ENCODE measurements around the gene SLC4A11.

Gene SLC4A11

DNA sequence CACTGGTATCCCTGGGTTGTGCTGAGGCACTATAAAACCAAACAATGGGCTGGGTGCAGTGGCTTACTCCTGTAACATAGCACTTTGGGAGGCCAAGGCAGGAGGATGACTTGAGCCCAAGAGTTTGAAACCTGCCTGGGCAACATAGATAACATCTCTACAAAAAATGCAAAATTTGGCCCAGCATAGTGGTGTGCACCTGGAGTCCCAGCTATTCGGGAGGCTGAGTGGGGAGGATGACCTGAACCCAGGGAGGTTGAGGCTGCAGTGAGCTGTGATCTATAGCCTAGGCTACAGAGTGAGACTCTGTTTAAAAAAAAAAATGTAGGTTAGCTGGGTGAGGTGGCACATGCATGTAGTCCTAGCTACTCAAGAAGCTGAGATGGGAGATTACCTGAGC is 7.7 kb upstream of the SLC4A11 start:
- no peak for DNase-seq (ENCODE audit: low read depth in 2 of 2)

DNA sequence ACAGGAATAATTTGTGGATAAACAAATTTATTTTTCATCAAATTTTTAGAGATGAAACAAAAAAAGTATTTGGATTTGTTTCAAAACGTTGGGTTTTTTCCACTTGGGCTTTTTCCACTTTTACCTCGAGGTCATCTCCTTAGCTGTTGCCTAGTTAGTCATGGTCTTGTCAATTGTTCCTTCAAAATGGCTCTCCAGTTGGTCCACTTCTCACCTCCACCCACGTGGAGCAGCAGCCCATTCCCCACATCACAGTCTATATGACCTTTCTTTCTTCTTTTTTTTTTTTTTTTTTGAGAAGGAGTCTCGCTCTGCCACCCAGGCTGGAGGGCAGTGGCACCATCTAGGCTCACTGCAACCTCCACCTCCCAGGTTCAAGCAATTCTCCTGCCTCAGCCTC is 6.7 kb upstream of the SLC4A11 start:
- DNase-seq (ENCODE audit: low read depth in 2 of 2): no peak

DNA sequence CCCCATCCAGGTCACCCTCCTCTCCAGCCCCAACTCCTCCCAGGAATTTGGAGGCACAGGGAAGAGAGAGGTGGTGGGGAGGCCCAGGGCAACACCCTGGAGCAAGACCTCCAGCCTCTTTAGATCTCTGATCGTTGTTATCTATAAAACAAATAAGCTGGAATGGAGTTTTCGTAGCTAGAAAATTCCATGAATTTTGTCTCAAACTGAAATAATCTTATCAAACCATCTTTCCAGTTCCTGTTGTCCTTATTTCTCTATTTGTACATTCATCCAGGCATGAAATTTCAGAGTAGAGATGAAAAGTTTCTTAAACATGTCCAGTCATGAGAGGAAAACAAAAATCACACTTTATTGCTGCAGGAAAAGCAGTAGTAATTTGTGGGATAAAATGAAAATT is 6.2 kb upstream of the SLC4A11 start:
- DNase-seq (ENCODE audit: low read depth in 2 of 2): no peak

DNA sequence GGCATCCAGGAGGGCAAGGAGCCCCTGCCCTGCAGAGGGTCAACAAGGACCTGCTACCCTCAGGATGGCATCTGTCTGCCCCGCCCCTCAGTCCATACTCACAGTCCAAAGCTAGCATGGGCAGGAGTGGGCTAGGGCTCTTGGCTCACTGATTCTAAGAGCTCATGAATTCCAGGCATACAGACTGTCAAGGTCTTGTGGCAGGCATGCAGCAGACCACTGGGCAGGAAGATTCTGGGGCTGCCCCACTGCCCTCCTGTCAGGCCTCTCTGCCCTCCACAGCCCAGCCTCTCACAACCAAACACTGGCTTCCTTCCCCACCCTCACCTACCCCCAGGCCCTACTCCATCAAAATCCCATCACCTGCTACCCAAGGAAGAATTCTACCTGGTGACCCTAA is 5.6 kb upstream of the SLC4A11 start:
- no peak for DNase-seq (ENCODE audit: low read depth in 2 of 2)

DNA sequence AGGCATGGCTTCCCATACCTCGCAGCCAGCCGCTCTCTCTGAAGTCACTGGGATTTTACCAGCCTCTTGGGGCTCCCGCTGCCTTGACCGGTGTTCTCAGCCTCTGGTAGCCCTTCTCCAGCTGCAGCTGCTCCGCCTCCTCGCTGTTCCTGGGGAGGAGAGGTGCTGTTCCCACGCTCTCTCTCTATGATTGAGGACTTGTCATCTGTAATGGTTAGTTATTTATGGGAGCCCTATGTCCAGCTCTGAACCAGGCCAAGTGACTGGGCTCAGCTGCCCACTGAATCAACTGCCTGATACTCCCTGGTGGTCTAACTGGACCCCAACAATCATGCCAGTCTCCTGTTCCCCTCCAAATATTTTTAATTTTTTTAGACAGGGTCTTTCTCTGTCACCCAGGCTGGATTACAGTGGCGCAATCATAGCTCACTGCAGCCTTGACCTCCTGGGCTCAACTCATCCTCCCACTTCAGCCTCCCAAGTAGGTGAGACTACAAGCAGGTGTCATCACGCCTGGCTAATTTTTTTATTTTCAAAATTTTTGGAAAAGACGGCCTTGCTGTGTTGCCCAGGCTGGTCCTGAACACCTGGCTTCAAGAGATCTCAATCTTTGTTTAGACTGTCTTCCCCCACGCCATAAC is 4.8 kb upstream of the SLC4A11 start:
- no peak for DNase-seq (ENCODE audit: low read depth in 2 of 2)

DNA sequence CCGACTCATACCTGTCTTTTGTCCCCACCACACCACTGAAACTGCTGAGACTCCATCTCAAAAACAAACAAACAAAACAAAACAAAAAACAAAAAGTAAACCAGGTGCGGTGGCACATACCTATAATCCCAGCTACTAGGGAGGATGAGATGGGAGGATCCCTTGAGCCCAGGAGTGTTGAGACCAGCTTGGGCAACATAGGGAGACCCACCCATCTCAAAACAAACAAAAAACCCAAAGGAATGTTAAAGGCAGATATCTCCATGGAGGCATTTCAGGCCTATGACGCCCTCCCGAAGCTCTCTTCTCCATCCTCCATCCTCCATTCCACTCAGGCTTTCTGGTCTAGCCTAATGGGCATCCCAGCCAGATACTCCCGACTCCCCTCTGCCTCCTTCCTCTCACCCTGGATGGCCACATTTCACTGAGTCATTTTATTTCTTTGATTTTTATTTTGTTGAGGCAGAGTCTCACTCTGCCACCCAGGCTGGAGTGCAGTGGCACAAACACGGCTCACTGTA is 3.2 kb upstream of the SLC4A11 start:
- DNase-seq (ENCODE audit: low read depth in 2 of 2): no peak

DNA sequence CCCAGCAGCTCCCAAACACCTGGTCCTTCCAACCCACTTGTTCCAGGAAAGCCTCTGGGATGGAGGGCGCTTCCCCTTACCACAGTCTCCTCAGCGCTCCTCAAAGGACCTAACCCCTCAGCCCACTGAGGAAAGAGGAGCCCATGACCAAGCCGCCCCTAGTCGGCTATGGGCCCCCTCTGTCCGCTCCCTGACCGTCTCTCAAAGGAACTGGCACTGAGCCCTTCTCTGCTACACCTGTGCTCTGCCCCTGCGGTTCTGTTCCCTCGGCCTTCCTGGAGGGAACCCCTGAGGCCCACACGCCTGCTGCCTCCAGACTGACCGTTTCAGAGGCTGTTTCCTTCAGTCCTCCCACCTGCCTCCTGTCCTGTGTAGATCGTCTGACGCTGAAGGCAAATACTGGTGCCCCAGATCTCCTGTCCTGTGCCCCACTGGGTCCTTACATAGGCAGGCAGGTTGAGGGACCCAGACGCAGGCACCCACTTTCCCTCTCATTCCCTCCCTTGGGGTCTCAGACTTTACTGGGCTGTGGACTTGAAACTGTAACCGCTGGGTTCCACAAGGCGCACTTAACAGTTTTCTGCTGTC is 1.9 kb upstream of the SLC4A11 start:
- no peak for DNase-seq (ENCODE audit: low read depth in 2 of 2)

DNA sequence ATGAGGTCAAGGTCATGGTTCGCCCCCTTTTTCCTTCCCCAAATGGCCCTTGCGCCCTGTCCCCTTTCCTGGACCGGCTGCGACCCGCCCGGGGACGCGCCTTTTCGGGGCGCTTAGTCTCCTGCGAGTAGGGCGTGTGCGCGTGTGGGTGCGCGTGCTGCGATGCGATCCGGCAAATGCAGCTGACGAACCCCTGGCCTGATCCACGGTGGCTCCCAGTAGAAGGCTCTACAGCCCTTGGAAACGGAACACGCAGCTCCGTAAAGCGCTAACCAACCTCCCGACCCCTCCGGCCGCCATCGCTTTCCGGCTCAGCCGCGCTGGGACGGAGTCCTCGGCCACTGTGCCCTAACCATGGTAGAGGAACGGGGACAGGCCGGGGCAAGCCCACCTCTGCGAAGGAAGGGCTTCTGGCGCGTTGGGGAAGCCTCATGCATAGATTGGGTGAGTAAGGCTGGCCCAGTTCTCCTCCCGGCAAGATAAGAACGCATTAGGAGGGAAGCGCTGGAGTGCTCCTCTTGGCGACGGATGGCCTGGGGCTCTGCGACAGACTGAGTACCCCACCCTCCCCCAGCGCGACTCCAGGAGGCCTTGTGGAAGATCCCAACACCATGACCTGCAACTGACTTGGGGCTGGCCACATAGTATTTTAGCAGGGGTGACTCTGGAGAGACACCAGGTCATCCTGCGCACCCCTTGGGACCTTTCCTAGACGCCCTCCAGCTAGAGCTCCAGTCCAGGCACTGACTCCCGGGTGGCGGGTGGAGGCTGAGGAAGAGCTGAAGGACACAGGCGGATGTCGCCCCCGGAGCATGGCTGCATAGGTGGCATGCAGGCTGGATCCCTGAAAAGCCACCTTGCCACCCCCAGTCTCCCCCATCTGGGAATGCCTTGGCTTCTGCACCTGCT is 1.1 kb upstream of the SLC4A11 start:
- DNase-seq (ENCODE audit: low read depth in 2 of 2): no peak

DNA sequence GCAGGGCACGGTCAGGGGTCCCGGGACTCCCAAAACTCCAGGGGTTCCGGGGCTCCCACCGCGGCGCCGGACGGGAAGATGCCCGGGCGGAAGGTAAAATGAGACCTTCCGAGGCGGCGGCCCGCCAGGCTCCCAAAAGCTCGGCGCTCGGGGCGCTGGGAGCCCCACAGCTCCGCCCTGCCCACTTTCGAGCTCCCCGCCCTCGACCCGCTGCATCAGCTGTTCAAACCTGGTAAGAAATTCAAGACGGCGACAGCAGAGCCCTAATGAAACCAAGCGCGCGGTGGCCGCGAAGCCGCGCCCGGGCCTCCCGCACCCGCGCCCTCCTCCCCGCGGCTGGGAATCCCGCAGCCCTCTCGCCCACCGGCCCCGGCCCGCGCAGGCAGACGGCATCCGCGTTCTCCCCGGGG is 369 bp downstream of the SLC4A11 start:
- DNase-seq (ENCODE audit: low read depth in 2 of 2): no peak

DNA sequence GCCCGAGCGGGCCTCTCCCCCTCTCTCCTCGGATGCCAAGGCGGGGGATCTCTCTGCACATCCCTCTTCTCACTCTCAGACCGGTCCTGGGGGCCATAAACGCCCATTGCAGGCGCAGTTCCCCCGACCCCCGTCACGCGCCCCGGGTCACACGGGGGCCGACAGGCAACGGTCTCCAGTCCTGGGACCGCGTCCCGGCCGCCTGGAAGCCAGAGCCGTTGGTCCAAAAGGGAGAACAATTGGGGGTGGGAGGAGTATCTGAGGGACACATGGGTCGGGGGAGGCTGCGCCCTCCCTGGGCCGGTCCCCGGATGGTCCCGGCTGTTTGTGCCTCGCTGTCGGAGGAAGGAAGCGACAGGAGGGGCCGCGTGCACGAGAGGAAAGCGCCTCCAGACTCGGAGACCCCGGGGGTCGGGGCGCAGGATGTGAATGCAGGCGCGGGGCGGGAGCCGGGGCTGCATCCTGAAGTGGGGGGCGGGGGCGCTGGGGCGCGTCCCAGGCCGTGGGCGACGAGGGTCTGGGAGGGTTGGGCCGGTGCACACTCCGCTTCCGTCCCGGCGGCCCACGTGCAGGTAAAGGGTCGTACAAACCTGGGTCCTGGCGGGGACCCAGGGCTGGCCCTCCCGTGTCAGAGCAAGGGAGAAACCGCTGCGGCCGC is 903 bp downstream of the SLC4A11 start:
- DNase-seq (ENCODE audit: low read depth in 2 of 2): no peak

DNA sequence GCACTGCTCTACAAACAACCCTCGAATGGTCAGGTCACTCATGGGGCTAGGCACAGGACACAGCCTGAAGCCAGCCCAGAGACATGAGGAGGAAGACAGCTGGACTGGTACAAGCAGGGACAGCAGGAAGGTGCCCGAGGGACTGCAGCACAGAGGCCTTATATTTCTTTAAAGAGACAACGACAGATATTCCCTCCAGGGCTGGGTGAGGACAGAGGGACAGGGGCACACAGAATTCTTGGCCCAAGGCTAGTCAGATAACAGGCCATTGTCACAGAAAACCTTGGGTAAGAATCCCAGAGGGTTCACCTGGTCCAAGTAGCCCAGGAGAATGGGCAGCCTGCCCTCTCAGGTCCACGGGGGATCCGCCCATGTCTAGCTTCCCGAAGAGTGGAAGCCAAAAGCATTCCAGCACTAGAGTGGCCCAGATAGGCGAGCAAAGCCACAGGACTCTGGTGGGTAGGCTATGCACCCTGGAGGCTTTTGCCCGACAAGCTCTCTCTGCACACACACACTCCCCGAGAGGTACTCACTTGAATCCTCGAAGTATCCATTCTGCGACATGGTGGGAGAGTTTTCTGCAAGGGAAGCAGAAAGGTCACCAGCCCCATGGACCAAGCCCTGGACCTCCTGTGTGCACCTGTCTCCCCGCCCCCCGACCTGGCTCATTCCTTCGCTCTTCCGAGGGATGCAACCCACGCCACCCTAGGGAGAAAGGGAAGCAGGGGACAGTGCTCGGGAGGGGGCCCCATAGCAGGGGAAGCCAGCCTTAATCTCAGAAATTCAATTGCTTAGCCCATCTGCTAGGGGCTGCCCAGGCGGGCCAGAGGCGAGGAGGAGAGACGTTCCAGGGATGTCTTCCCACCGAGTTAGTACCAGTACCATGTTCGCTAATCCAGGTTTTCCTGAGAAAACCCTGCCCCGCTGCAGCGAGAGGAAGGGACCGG is 1.7 kb downstream of the SLC4A11 start:
- DNase-seq (ENCODE audit: low read depth in 2 of 2): no peak

DNA sequence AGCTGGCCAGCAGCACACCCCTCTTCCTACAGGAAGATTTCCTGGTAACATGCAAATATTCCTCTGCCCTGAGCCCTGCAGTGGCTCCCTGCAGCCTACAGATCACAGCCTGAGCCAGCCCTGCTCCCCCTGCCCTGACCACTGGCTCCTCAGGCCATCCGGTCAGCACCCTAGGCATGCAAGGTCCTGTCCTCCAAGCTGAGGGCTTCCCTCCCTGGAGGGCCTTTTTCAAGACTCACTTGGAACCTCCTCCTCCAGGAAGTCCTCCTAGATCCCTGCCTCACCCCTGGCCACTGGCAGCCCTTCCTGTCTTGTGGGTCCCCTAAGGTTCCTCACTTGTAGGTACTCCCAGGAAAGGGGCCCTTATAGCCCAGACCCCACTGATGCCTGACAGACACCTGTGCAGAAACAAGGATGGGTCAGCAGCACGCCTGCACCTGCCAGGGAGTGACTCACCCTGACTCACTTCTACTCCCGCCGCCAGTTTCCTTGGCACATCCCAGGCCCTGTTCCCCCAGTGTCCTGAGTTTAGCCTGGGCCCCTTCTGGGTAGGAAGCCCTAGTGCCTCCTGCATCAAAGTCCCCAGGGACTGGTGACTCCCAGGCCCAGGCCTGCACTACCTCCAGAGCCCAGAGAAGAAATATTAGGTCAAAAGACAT is 3.2 kb downstream of the SLC4A11 start:
- no peak for DNase-seq (ENCODE audit: low read depth in 2 of 2)

DNA sequence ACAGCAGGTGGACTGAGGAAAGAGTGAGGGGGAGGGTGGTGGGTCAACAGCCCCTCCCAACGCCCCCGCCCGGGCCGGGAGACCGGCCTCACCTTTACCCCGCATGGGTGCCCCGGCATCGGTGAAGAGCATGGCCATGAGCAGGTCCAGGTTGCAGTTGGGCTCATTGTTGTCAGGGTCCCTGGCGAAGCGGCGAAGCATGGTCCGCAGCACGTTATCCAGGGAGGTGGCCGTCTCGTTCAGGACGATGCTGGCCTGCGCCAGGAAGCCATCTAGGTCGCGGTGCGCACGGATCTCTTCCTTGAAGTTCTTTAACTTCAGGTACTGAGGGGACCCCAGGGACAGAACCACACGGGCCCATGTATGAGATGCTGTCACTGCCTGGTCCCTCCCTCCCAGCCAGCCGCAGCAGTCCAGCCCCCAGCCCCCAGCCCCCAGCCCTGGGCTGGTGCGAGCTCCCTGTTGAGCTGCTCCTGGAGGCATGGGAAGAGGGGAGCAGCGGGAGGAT is 4.9 kb downstream of the SLC4A11 start:
- DNase-seq (ENCODE audit: low read depth in 2 of 2): no peak

DNA sequence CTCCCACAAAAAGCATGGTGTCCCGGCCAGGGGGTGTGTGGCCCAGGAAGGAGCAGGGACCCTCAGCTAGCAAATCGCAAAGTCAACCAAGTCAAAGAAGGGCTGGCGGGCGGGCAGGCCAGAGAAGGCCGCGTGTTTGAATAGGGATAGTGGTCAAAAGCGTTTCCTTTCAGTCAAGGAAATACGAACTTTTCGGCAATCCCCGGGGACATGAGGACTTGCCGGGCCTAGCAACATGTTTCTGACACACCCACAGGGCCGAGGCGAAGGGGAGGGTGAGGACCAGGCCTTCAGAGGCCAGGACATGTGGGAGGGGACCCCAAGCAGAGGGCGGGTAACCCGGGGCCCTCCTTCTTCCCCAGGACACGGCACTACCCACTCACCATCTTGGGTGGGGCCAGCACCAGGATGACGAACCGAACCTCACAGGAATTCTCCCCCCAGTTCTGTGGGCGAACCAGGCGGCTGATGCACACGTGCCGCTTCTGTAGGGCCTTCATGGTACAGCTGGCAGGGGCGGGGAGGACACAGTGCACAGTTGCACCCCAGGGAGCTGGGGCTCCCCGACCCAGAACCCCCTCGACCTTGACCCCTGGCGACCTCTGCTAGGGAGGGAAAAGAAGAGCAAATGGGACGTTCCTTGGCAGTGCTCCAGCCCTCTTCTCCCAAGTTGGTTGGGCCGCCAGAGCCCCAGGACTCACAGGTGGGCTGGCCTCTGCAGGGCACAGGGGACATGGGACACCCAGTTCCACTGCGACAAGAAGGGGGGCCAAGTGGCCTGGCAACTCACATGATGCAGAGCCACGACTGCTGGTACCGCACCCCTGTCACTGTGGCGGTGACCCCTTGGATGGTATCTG is 5.6 kb downstream of the SLC4A11 start:
- no peak for DNase-seq (ENCODE audit: low read depth in 2 of 2)

DNA sequence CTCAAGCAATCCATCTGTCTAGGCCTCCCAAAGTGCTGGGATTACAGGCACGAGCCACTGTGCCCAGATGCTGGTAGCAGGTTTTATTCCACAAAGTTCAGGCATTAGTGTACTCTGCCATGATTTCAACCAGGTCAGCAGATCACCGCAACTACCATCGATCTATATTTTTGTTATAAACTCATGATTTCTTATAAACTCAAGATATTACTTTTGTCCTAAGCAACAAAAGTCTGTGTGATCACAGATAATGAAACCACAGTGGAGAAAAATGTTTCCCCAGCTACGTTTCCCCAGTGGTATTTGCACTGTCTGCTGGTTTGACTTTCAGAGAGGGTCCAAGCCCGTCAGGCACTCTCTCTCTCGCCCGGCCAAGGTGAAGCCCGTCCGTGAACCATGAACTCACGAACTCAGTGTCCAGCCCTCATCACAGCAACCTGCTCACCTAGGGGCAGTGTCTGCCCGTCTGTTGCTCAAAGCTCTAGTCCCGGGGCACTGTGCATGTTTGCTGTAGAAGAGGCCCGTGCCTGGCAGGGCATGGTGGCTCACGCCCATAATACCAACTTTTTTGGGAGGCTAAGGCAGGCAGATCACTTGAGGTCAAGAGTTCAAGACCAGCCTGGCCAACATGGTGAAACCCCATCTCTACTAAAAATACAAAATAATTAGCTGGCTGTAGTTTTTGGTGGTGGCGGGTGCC is 7.0 kb downstream of the SLC4A11 start:
- DNase-seq (ENCODE audit: low read depth in 2 of 2): no peak

DNA sequence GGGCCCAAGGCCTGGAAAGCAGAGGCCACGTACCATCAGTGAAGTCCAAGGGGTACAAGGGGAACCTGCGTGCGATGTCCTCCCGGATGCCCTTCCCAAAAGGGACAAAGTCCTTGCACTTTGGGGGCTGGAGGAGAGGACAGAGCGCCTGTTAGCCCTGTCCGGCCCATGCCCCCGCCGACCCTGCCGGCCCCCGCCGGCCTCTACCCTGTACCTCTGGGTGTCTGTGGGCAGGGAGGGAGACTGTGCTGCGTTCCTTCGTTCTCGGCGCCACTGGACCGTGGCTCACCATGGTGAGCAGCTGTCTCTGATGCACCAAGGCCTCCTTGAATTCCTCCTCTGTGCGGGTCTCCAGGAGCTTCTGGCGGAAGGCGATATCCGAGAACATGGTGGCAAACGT is 7.9 kb downstream of the SLC4A11 start:
- no peak for DNase-seq (ENCODE audit: low read depth in 2 of 2)

DNA sequence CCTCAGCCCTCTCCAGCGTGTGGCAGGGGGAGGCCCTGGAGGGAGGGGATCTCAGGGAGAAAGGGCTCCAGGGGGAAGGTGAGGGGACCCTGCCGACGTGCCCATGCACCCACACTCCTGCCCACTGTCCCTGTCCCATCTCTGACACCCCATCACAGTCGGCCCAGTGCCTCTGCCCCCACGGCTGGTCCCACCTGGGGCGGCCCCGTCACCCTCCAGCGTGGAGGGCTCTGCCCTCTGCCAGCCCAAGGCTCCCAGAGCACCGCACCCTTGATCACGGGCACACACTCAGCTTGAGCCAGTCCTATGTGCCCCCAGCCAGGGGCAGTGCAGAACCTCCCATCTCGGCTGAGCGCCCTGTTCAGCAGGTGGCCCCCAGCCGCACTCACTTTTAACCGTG is 9.2 kb downstream of the SLC4A11 start:
- DNase-seq (ENCODE audit: low read depth in 2 of 2): no peak

DNA sequence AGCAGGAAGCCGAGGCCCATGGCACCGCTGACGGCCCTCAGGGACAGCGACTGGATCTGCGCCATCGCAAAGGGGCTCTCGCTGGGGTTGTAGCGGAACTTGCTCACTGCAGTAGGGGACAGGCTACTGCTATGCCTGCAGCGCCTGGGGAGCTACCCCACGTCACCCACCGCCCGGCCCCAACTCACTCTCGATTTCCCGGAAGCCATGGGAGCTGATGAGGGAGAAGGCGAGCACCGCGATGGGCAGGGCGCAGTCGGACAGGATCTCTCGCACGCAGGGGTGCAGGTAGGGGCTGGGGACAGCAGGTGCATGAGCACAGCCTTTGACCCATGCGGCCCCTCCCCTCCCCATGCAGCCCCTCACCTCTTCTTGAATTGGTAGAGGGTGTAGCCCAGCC is 9.8 kb downstream of the SLC4A11 start:
- no peak for DNase-seq (ENCODE audit: low read depth in 2 of 2)

DNA sequence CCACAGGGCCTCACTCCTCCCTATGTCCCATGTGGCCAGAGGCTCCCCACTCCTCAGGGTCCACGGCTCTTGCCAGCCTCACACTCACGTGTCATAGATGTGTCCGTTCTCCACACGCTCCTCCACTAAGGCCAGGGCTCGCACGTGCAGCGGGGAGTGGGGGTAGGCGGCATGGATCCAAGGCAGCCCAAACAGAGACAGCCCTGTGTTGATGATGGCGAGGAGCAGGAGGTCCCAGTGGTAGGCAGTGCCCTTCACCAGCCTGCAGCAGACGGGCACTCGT is 10.3 kb downstream of the SLC4A11 start:
- no peak for DNase-seq (ENCODE audit: low read depth in 2 of 2)

All from activated CD8-positive, alpha-beta memory T cell treated with anti-CD3 and anti-CD28 coated beads for 4 hours (primary cell).